Measurements from ENCODE around the gene TNFRSF1A.
A peak's percentile ranks its signal among the peaks of the same experiment; 100 is the strongest.

TNFRSF1A gene

DNA sequence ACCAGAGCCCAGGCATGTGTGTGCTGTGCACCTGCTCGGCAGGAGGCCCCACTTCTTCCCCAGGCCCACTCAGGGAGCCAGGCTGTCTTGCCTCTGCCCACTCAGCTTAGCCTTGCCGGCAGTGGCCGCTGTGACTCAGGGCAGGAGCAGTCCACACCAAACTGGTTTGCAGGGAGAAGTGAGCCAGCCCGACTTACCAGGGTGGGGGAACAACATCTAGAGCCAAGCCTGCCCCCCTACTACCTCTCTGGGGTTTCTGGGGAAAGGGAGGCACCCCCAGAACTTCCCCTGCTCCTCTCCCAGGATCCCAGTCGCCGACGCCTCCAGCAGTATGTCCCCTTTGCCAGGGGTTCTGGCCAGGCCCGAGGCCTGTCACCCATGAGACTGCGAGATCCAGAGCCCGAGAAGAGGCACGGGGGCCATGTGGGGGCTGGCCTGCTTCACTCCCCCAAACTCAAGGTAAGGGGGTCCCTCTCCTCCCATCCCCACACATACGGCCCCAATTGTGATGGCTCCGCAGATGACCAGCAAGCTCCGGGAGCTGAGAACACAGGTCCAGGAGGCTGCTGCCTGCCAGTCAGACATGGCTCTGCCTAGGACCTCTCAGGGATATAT, 28.4 kb downstream of the TNFRSF1A start:
- Histone ChIP-seq H3K27me3 (ENCODE audit: control insufficient read depth, insufficient read depth, low read length) (no peaks in the 10 kb centered on the region), H3K4me3 (ENCODE audit: low read depth, low read length) (no peak overlapping the region), H3K27ac (no peak overlapping the region), H3K4me1 (peaks cover 10% of the 10 kb centered on the region), H3K79me2 (no peaks in the 10 kb centered on the region), H3K9me3 (ENCODE audit: control insufficient read depth, low read length) (no peaks in the 10 kb centered on the region), H3K36me3 (ENCODE audit: control insufficient read depth, insufficient read depth, low read length) (no peaks in the 10 kb centered on the region), H3K9ac (no peak overlapping the region), H3K4me2 (ENCODE audit: low read length) (no peak overlapping the region), H2AFZ (no peak overlapping the region)
- TF ChIP-seq, protein P1, sequence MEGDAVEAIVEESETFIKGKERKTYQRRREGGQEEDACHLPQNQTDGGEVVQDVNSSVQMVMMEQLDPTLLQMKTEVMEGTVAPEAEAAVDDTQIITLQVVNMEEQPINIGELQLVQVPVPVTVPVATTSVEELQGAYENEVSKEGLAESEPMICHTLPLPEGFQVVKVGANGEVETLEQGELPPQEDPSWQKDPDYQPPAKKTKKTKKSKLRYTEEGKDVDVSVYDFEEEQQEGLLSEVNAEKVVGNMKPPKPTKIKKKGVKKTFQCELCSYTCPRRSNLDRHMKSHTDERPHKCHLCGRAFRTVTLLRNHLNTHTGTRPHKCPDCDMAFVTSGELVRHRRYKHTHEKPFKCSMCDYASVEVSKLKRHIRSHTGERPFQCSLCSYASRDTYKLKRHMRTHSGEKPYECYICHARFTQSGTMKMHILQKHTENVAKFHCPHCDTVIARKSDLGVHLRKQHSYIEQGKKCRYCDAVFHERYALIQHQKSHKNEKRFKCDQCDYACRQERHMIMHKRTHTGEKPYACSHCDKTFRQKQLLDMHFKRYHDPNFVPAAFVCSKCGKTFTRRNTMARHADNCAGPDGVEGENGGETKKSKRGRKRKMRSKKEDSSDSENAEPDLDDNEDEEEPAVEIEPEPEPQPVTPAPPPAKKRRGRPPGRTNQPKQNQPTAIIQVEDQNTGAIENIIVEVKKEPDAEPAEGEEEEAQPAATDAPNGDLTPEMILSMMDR (IDR thresholded peaks at IDR 0.05): no peak

DNA sequence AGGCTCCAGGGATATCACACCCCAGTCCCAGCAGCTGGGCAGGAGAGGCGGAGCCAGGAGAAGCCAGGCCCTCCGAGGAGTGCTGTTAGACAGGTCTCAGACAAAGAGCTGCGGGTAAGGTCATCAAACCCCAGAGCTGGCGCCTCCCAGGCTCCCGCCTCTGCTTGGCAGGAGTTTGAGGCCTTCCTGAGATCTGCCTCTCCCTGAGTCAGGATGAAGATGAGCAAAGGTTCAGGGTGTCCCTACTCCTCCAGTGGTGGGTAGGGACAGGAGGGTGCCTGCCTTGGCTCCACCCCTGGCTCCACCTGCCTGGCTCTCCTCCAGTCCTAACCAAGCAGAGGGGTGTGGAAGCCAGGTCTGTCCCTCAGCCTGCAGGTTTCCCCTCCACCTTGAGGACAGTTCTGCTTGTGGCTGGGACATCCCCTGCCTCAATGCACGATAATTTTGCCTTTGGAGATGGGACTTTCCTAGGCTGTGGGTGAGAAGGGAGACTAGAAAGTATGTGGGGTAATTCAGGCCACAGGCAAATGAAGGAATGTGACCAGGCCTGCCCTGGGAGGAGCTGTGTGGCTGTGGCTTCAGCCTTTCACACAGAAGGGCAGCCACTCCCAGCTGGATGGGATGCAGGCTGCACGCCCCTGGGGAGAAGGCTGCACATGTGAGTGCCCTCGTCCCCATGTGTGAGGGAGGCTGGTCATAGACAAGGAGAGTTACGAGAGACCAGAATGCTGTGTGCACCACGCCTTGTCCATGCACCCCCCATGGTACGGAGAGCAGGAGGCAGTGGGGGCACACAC, 29.1 kb downstream of the TNFRSF1A start:
- Histone ChIP-seq H3K9ac (no peak overlapping the region), H3K4me2 (ENCODE audit: low read length) (no peak overlapping the region), H3K4me3 (ENCODE audit: low read depth, low read length) (no peak overlapping the region), H3K4me1 (peaks cover 10% of the 10 kb centered on the region), H3K9me3 (ENCODE audit: control insufficient read depth, low read length) (no peaks in the 10 kb centered on the region), H3K79me2 (no peaks in the 10 kb centered on the region), H2AFZ (peak overlapping the region; percentile 43), H3K36me3 (ENCODE audit: control insufficient read depth, insufficient read depth, low read length) (no peaks in the 10 kb centered on the region), H3K27me3 (ENCODE audit: control insufficient read depth, insufficient read depth, low read length) (no peaks in the 10 kb centered on the region), H3K27ac (peak overlapping the region; percentile 17)
- TF ChIP-seq, protein P1 (IDR thresholded peaks at IDR 0.05): no peak

DNA sequence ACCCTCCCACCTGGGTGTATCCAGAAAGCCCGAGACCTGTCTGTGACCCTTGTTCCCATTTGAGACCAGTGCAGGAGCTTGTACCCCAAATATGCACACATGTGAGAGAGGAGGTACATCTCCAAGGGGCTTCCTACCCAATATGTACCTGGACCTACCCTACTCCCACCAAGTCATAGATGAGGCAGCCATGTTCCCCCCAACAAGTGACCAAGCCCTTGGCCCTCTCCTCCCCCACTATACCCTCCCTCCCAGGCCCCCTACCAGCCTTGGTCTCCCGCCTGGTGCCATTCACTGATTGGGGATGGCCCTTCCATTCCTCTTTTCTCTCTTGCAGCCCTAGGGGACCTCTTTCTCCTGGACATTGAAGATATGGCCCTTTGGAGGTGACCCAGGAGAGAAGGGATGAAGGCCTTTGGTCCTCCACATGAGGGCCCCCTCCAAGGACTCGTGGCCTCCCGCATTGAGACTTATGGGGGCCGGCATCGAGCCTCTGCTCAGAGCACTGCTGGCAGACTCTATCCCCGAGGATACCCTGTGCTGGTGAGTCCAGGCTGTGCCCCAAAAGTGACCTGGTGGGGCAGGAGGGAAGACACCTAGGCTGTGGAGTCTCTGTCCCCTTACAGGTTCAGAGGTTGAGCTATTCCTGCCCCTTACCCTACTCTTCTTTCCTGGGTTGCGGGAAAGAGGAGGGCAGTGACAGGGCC, 29.9 kb downstream of the TNFRSF1A start:
- TF ChIP-seq, protein P1 (IDR thresholded peaks at IDR 0.05): no peak
- no peak overlapping the region for H3K9ac ChIP-seq
- no peak overlapping the region for H3K4me2 ChIP-seq (ENCODE audit: low read length)
- H3K36me3 ChIP-seq (ENCODE audit: control insufficient read depth, insufficient read depth, low read length): no peaks in the 10 kb centered on the region
- peaks cover 10% of the 10 kb centered on the region for H3K4me1 ChIP-seq
- peak overlapping the region; percentile 1 for H3K27ac ChIP-seq
- no peak overlapping the region for H3K4me3 ChIP-seq (ENCODE audit: low read depth, low read length)
- H2AFZ ChIP-seq: peak overlapping the region; percentile 43
- H3K27me3 ChIP-seq (ENCODE audit: control insufficient read depth, insufficient read depth, low read length): no peaks in the 10 kb centered on the region
- H3K9me3 ChIP-seq (ENCODE audit: control insufficient read depth, low read length): no peaks in the 10 kb centered on the region
- H3K79me2 ChIP-seq: no peaks in the 10 kb centered on the region

DNA sequence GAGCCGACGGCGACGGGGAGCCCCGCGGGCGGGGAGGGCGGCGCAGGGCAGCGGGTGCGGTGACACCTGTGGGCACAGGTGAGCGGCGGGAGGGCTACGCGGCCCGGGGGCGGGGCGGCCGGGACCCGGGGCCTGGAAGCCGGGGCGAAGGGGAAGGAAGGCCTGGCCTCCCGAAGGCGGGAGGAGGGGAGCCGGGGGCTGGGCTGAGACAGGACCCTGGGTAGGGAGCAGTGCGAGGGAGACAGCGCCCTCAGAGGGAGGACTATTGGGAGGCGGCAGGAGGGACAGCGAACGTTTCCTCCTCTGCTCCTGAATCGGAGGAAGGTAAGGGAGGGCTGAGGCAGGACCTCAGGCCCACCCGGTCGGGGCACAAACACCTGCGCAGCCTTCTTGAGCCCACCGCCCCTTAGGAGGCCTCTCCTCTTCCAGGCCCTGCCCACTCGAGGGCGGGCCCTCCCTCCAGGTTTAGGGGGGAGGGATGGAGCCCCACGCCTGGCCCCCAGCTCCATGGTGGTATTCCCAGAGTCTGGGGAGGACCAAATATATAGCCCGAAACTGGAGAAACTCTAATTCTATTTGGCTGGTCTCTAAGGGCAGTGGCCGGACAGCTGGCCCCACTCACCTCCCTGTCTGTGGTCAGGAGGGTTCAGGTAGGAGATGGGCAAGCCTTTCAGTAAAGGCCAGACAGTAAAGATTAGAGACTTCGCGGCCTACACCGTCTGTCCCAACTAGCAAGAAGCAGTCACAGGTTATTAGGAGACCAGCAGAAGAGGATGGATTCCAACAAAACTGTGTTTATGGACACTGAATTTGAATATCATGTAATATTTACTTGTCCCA, 30.9 kb downstream of the TNFRSF1A start:
- H3K36me3 ChIP-seq (ENCODE audit: control insufficient read depth, insufficient read depth, low read length): no peaks in the 10 kb centered on the region
- peak overlapping the region; percentile 53 for H3K4me3 ChIP-seq (ENCODE audit: low read depth, low read length)
- H3K4me2 ChIP-seq (ENCODE audit: low read length): peak overlapping the region; percentile 77
- H3K27ac ChIP-seq: no peak overlapping the region
- H3K9ac ChIP-seq: no peak overlapping the region
- TF ChIP-seq, protein P1 (IDR thresholded peaks at IDR 0.05): no peak
- H3K9me3 ChIP-seq (ENCODE audit: control insufficient read depth, low read length): no peaks in the 10 kb centered on the region
- no peaks in the 10 kb centered on the region for H3K79me2 ChIP-seq
- peak overlapping the region; percentile 69 for H2AFZ ChIP-seq
- peaks cover 10% of the 10 kb centered on the region for H3K4me1 ChIP-seq
- no peaks in the 10 kb centered on the region for H3K27me3 ChIP-seq (ENCODE audit: control insufficient read depth, insufficient read depth, low read length)
